ENCODE results near the gene MYZAP. TPM values are rescaled to one million over a fixed set of nuclear protein-coding genes. Genes with fewer than 3 reads are reported as not detected.

The MYZAP gene
- polyA plus RNA-seq, 1 experiment, result not detected

DNA sequence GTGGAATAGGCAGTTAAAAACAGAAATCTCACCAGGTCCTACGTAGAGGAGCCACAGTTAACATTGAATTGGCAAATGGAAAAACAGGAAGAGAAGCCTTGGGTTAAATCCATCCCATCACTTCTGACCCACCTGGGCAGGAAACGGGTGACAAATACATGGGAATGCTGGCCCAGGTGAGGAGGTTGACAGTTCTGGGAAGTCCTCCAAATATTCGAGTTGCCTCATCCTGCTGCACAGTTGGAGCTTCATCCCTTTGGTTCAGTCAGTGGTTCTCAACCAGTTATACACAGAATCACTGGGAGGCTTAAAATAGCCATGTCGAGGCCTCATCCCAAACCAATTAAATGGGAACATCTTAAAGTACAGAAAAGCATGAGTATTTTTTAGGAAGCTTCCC, 5.3 kb downstream of the MYZAP start:
- H3K27ac ChIP-seq (ENCODE audit: low read depth, low read length), result no peak overlapping the region
- DNase-seq (ENCODE audit: low read depth, low spot score), result no peak
- POLR2A ChIA-PET, result no interaction called here
- H3K9me3 ChIP-seq (ENCODE audit: control insufficient read depth, insufficient read depth, low read length), result no peaks in the 10 kb centered on the region
- no peak overlapping the region for H3K4me3 ChIP-seq (ENCODE audit: low read depth, low read length)
- H3K27me3 ChIP-seq (ENCODE audit: control insufficient read depth, insufficient read depth, low read length), result peaks cover 25% of the 10 kb centered on the region
- CTCF ChIA-PET, result no interaction called here
- TF ChIP-seq, protein P1, sequence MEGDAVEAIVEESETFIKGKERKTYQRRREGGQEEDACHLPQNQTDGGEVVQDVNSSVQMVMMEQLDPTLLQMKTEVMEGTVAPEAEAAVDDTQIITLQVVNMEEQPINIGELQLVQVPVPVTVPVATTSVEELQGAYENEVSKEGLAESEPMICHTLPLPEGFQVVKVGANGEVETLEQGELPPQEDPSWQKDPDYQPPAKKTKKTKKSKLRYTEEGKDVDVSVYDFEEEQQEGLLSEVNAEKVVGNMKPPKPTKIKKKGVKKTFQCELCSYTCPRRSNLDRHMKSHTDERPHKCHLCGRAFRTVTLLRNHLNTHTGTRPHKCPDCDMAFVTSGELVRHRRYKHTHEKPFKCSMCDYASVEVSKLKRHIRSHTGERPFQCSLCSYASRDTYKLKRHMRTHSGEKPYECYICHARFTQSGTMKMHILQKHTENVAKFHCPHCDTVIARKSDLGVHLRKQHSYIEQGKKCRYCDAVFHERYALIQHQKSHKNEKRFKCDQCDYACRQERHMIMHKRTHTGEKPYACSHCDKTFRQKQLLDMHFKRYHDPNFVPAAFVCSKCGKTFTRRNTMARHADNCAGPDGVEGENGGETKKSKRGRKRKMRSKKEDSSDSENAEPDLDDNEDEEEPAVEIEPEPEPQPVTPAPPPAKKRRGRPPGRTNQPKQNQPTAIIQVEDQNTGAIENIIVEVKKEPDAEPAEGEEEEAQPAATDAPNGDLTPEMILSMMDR (IDR thresholded peaks at IDR 0.05; ENCODE audit: low read depth, low read length), result no peak

DNA sequence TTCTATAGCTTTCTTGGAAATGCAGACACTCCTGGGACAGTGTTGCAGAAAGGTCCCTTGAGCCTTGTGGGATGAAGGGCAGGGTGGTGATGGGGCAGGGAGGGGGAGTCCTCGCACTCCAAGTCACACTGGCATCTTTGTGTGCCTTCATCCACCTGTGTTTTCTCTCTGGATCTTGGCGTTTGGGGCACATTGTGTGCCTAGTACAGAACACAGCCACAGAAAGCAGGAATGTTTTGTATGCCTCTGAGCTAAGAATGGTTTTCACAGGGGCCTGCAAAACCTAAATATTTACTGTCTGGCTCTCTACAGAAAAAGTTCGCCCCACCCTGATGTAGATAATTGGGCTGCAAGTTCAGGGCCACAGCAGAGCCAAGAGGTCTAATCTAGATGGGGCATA, 5.7 kb downstream of the MYZAP start:
- ChIA-PET POLR2A (no interaction called here), CTCF (no interaction called here)
- TF ChIP-seq, protein P1 (IDR thresholded peaks at IDR 0.05; ENCODE audit: low read depth, low read length), result no peak

GRCh38 chr15:57598346-57598745, 6.6 kb downstream of the MYZAP start:
- no peak for DNase-seq (ENCODE audit: low read depth, low spot score)
- TF ChIP-seq, protein P1 (IDR thresholded peaks at IDR 0.05; ENCODE audit: low read depth, low read length), result no peak
- Histone ChIP-seq H3K9me3 (ENCODE audit: control insufficient read depth, insufficient read depth, low read length) (no peaks in the 10 kb centered on the region), H3K27me3 (ENCODE audit: control insufficient read depth, insufficient read depth, low read length) (peaks cover 14% of the 10 kb centered on the region), H3K4me3 (ENCODE audit: low read depth, low read length) (no peak overlapping the region), H3K27ac (ENCODE audit: low read depth, low read length) (no peak overlapping the region)
- CTCF ChIA-PET, result no interaction called here
- POLR2A ChIA-PET, result no interaction called here

More for the DNA sequence above, 5.7 kb downstream of the MYZAP start:
- peaks cover 21% of the 10 kb centered on the region for H3K27me3 ChIP-seq (ENCODE audit: control insufficient read depth, insufficient read depth, low read length)
- no peak for DNase-seq (ENCODE audit: low read depth, low spot score)
- no peak overlapping the region for H3K27ac ChIP-seq (ENCODE audit: low read depth, low read length)
- H3K4me3 ChIP-seq (ENCODE audit: low read depth, low read length), result no peak overlapping the region
- H3K9me3 ChIP-seq (ENCODE audit: control insufficient read depth, insufficient read depth, low read length), result no peaks in the 10 kb centered on the region

- ChIA-PET POLR2A (no interaction called here), CTCF (no interaction called here)
Observed at GRCh38 chr15:57599296-57599810, 7.6 kb downstream of the MYZAP start.

DNA sequence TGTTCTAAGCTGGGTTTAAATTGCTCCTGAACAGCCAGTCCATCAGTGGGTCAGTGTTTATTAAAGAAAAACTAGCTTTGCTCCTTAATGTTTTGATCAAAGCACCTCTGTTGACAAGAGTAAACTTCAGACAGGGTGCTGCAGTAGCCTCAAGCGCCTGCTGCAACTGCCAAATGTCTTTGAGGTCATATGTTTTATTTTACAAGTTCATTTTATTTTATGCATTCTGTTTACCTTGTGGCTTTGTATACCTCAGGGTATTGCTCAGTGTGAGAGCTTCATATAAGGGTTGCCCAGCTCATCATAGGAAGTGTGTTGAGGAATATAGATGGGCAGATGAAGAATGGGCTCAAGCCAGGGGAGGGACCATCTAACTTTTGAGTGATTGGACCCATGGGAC, 8.5 kb downstream of the MYZAP start:
- Histone ChIP-seq H3K27ac (ENCODE audit: low read depth, low read length) (no peak overlapping the region), H3K4me3 (ENCODE audit: low read depth, low read length) (no peak overlapping the region), H3K9me3 (ENCODE audit: control insufficient read depth, insufficient read depth, low read length) (no peaks in the 10 kb centered on the region), H3K27me3 (ENCODE audit: control insufficient read depth, insufficient read depth, low read length) (peaks cover 10% of the 10 kb centered on the region)
- POLR2A ChIA-PET, result no interaction called here
- CTCF ChIA-PET, result no interaction called here
- DNase-seq (ENCODE audit: low read depth, low spot score), result no peak
- TF ChIP-seq, protein P1 (IDR thresholded peaks at IDR 0.05; ENCODE audit: low read depth, low read length), result no peak

More at GRCh38 chr15:57599296-57599810, 7.6 kb downstream of the MYZAP start:
- no peak overlapping the region for H3K27ac ChIP-seq (ENCODE audit: low read depth, low read length)
- DNase-seq (ENCODE audit: low read depth, low spot score), result no peak
- TF ChIP-seq, protein P1 (IDR thresholded peaks at IDR 0.05; ENCODE audit: low read depth, low read length), result no peak
- H3K4me3 ChIP-seq (ENCODE audit: low read depth, low read length), result no peak overlapping the region
- H3K9me3 ChIP-seq (ENCODE audit: control insufficient read depth, insufficient read depth, low read length), result no peaks in the 10 kb centered on the region
- peaks cover 10% of the 10 kb centered on the region for H3K27me3 ChIP-seq (ENCODE audit: control insufficient read depth, insufficient read depth, low read length)

All from AG04450 (cell line).